Right renal pelvis (tissue), 4 donors: ENCODE data around the gene SLC17A9. TPM values are rescaled to one million over a fixed set of nuclear protein-coding genes. Genes with fewer than 3 reads are reported as not detected.

Experiments used
- DNase-seq, 4 donors: peaks; one replicate each; pipeline ENCODE4 v3.0.0-alpha.2; 2013; ENCODE audit warnings: low read depth in 4 of 4, low spot score in 3 of 4, missing footprints in 1 of 4
- polyA plus RNA-seq, 4 donors: library from polyadenylated mRNA; unstranded; fragments of 120-200 nt; gene quantifications; one replicate each; pipeline ENCODE4 v1.2.1, GENCODE V29; 2013; ENCODE audit not compliant: insufficient read length in 4 of 4

Gene SLC17A9
- polyA plus RNA-seq, 4 donors: 1.3 to 2.0 (median 1.7) TPM

- DNase-seq: no peak
Observed at GRCh38 chr20:62966212-62967148, 14.0 kb downstream of the SLC17A9 start.

- no peak for DNase-seq
Observed at GRCh38 chr20:62967149-62967501, 14.6 kb downstream of the SLC17A9 start.

- no peak for DNase-seq
Observed at GRCh38 chr20:62967628-62968351, 15.3 kb downstream of the SLC17A9 start.

- no peak for DNase-seq
Observed at GRCh38 chr20:62968378-62969178, 16.1 kb downstream of the SLC17A9 start.

- no peak for DNase-seq
Observed at GRCh38 chr20:62969179-62969760, 16.8 kb downstream of the SLC17A9 start.

GRCh38 chr20:62969939-62970306, 17.4 kb downstream of the SLC17A9 start:
- no peak for DNase-seq

- no peak for DNase-seq
Observed at GRCh38 chr20:62970307-62971210, 18.1 kb downstream of the SLC17A9 start.

- no peak for DNase-seq
Observed at GRCh38 chr20:62971211-62971949, 18.9 kb downstream of the SLC17A9 start.

GRCh38 chr20:62971950-62972844, 19.7 kb downstream of the SLC17A9 start:
- peak; percentile 48 to 78 (median 62) for DNase-seq

- no peak for DNase-seq
Observed at GRCh38 chr20:62972845-62973745, 20.6 kb downstream of the SLC17A9 start.

- no peak for DNase-seq
Observed at GRCh38 chr20:62975251-62975760, 22.8 kb downstream of the SLC17A9 start.

GRCh38 chr20:62975812-62976508, 23.5 kb downstream of the SLC17A9 start:
- no peak for DNase-seq

- DNase-seq: no peak
Observed at GRCh38 chr20:62976886-62977285, 24.4 kb downstream of the SLC17A9 start.

GRCh38 chr20:62977613-62978560, 25.4 kb downstream of the SLC17A9 start:
- DNase-seq: no peak

- DNase-seq: no peak
Observed at GRCh38 chr20:62978561-62978943, 26.0 kb downstream of the SLC17A9 start.
